Measurements from ENCODE around the gene PINLYP. TPM values are rescaled to one million over a fixed set of nuclear protein-coding genes. Genes with fewer than 3 reads are reported as not detected.

The PINLYP gene
- total and polyA plus RNA-seq, 2 of the 13 experiments (the other 11 are each of a cell fraction or from before 2014, with no cell fraction given): 0.21 to 0.24 TPM

DNA sequence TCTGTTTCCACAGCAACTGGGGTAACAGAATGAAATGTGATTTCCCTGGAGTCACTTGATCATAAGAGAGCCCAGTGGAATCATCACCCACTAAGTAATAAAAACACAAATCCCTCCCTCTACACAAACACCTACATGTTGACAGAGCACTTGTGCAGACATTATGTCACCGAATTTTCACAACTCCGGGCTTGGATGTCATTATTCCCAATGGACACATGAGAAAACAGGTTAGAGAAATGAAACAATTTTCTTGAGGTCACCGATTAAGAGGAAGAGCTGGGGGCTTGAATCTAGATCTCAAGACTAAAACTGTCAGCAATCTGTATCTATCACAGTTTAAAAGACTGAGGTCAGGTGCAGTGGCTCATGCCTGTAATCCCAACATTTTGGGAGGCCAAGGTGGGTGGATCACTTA, 3.4 kb upstream of the PINLYP start (continued):
- TF ChIP-seq, protein P1, sequence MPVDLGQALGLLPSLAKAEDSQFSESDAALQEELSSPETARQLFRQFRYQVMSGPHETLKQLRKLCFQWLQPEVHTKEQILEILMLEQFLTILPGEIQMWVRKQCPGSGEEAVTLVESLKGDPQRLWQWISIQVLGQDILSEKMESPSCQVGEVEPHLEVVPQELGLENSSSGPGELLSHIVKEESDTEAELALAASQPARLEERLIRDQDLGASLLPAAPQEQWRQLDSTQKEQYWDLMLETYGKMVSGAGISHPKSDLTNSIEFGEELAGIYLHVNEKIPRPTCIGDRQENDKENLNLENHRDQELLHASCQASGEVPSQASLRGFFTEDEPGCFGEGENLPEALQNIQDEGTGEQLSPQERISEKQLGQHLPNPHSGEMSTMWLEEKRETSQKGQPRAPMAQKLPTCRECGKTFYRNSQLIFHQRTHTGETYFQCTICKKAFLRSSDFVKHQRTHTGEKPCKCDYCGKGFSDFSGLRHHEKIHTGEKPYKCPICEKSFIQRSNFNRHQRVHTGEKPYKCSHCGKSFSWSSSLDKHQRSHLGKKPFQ (CRISPR knock-in tag; IDR thresholded peaks at IDR 0.05; ENCODE audit: insufficient replicate concordance): no peak
- TF ChIP-seq, protein P2, sequence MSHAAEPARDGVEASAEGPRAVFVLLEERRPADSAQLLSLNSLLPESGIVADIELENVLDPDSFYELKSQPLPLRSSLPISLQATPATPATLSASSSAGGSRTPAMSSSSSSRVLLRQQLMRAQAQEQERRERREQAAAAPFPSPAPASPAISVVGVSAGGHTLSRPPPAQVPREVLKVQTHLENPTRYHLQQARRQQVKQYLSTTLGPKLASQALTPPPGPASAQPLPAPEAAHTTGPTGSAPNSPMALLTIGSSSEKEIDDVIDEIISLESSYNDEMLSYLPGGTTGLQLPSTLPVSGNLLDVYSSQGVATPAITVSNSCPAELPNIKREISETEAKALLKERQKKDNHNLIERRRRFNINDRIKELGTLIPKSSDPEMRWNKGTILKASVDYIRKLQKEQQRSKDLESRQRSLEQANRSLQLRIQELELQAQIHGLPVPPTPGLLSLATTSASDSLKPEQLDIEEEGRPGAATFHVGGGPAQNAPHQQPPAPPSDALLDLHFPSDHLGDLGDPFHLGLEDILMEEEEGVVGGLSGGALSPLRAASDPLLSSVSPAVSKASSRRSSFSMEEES (CRISPR knock-in tag; IDR thresholded peaks at IDR 0.05): no peak
- TF ChIP-seq CENPT (CRISPR knock-in tag; IDR thresholded peaks at IDR 0.05; ENCODE audit: low read depth) (no peak), ZNF530 (CRISPR knock-in tag; IDR thresholded peaks at IDR 0.05; ENCODE audit: low read depth) (no peak)

DNA sequence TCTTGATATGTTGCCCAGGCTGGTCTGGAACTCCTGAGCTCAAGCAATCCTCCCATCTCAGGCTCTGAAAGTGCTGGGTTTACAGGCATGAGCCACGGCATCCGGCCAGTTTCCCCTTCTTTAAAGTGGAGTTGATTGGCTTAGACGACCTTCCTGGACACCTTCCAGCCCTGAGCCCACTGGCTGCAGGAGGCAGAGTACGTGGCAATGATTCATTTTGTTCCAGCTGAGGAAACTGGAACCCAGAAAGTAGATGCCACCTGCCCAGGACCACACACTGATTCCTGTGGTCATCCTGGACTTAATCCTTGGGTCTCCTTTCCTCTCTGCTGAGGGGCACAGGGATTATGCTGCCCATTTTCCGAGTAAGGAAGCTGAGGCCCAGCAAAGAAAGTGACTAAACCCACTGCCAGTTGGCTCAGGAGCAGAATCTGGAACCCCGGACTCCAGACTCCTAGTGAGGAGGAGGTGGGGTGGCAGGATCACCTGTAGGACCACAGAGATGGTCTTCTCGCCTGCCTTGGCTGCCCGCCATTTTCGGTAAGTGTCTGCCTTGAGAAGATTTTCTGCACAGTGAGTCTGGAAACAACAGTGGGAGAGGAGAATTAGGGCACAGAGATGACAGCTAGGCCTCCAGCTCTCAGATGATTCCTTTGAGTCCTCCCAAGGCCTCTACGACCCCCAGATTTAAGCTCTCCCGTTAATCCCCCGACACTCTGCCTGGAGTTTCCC, 1.0 kb upstream of the PINLYP start:
- ChIA-PET POLR2A (interaction anchor here (1.4 to 1.8 kb wide), 2 partner anchors 19 to 21 kb away, joined by 3 to 6 read pairs; partner anchors contain the start of genes IRGQ and ZNF576), CTCF (ENCODE audit: low intra/inter-chr PET ratio, low total read pairs) (no interaction called here)
- peak overlapping the region; percentile 72 for H3K27ac ChIP-seq (ENCODE audit: extremely low read length, insufficient read depth, low read length)
- no peak for ATAC-seq
- TF ChIP-seq ZNF619 (CRISPR knock-in tag; IDR thresholded peaks at IDR 0.05) (peak; percentile 64; the same call in 1 of the 2 replicates), ZNF629 (CRISPR knock-in tag; conservative IDR thresholded peaks at IDR 0.05) (peak; percentile 70)
- TF ChIP-seq, protein P3, sequence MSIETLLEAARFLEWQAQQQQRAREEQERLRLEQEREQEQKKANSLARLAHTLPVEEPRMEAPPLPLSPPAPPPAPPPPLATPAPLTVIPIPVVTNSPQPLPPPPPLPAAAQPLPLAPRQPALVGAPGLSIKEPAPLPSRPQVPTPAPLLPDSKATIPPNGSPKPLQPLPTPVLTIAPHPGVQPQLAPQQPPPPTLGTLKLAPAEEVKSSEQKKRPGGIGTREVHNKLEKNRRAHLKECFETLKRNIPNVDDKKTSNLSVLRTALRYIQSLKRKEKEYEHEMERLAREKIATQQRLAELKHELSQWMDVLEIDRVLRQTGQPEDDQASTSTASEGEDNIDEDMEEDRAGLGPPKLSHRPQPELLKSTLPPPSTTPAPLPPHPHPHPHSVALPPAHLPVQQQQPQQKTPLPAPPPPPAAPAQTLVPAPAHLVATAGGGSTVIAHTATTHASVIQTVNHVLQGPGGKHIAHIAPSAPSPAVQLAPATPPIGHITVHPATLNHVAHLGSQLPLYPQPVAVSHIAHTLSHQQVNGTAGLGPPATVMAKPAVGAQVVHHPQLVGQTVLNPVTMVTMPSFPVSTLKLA (IDR thresholded peaks at IDR 0.05): no peak
- H3K9ac ChIP-seq (ENCODE audit: insufficient read depth, low read depth, low read length): peak overlapping the region; percentile 88
- H3K4me2 ChIP-seq (ENCODE audit: low read depth, low read length): peak overlapping the region; percentile 93
- H3K4me3 ChIP-seq (replicated peaks in 1 of 3; ENCODE audit: insufficient read depth in 1 of 3, low read depth in 2 of 3, low read length in 3 of 3): peak overlapping the region; percentile 87 to 92 (median 89)
- in situ Hi-C loops (cut with HindIII; ENCODE audit: extremely low pct_ligation_motif_present, low pct_unique_long_range_greater_than_20kb) (no loop called here), intact Hi-C loops (cut with micrococcal nuclease; ENCODE audit: unreplicated experiment) (loop anchor here (1.0 kb wide), 1 partner anchor 22 kb away; the partner anchor contains the start of genes IRGQ and ZNF576)
- DNase-seq (ENCODE audit: low spot score): no peak
- no peaks in the 10 kb centered on the region; a peak in 1 of 5 replicates for H3K27me3 ChIP-seq (ENCODE audit: control insufficient read depth in 1 of 2, insufficient read depth in 2 of 2, low read length in 2 of 2)
- H4K20me1 ChIP-seq (ENCODE audit: insufficient read depth, low read length): no peaks in the 10 kb centered on the region
- no peaks in the 10 kb centered on the region for H3K9me3 ChIP-seq (ENCODE audit: low read length)
- FAIRE-seq: no peak
- 30% methylated on average over 9 of the region's 12 CpGs for WGBS (ENCODE audit: low lambda C conversion rate)
- peaks cover 0 to 1% of the 10 kb centered on the region in 2 experiments; a peak in 1 of 5 replicates for H3K36me3 ChIP-seq (replicated peaks in 1 of 2; ENCODE audit: control insufficient read depth in 1 of 2, insufficient read depth in 2 of 2, low read length in 2 of 2)
- TSS peak; percentile 66 for BruUV-seq (replicated peaks)
- peaks cover 8% of the 10 kb centered on the region for H3K79me2 ChIP-seq (ENCODE audit: insufficient read depth, low read length)
- H3K4me1 ChIP-seq (ENCODE audit: insufficient read depth, low read length): peaks cover 19% of the 10 kb centered on the region; the same call in 1 of the 2 replicates
- peak overlapping the region; percentile 31 for H2AFZ ChIP-seq (ENCODE audit: low read length)

Measured in HepG2 (cell line).